CD4-positive, alpha-beta T cell treated with Interleukin-15 for 4 hours (primary cell): ENCODE data around the gene TAF7.
"Not testable (repeated sequence)": the region's sequence is repeated elsewhere in the genome, so short reads cannot be mapped to it uniquely, and the experiment has no call there.

Source experiments
- DNase-seq: peaks from one replicate; pipeline ENCODE4 v3.0.0-alpha.2; 2020; ENCODE audit warnings: low spot score

The TAF7 gene

GRCh38 chr5:141320225-141321169 is at the start of gene TAF7:
Gene TAF7 (minus strand): TSS chr5:141320784. CDS start chr5:141320044, 740 bp downstream.
- peak; percentile 93 for DNase-seq

- no peak for DNase-seq
These were observed 45.7 kb upstream of the TAF7 start for GRCh38 chr5:141366016-141366896.

- DNase-seq = no peak
These were observed 43.5 kb upstream of the TAF7 start, which contains the start of gene PCDHGA5 for GRCh38 chr5:141363952-141364660. Gene PCDHGA5 (plus strand): TSS chr5:141364162. CDS start chr5:141364331, 169 bp downstream.

- no peak for DNase-seq
These were observed 42.1 kb upstream of the TAF7 start for GRCh38 chr5:141362719-141363118.

- DNase-seq = no peak
These were observed 40.1 kb upstream of the TAF7 start for GRCh38 chr5:141360685-141361084.

GRCh38 chr5:141359790-141360426 is 39.3 kb upstream of the TAF7 start, which contains the start of gene PCDHGB2:
Gene PCDHGB2 (plus strand): TSS chr5:141359994. CDS start chr5:141360136, 142 bp downstream.
- peak; percentile 13 for DNase-seq

- DNase-seq = no peak
These were observed 36.4 kb upstream of the TAF7 start for GRCh38 chr5:141356950-141357349.

- no peak for DNase-seq
These were observed 35.5 kb upstream of the TAF7 start for GRCh38 chr5:141356133-141356532.

GRCh38 chr5:141355641-141356040 is 35.1 kb upstream of the TAF7 start:
- DNase-seq = no peak

- DNase-seq = peak; percentile 1
These were observed 34.4 kb upstream of the TAF7 start, which contains the start of gene PCDHGA4 for GRCh38 chr5:141354900-141355469. Gene PCDHGA4 (plus strand): TSS chr5:141355021. CDS start chr5:141355108, 87 bp downstream.

- no peak for DNase-seq
These were observed 31.0 kb upstream of the TAF7 start for GRCh38 chr5:141351591-141351990.

GRCh38 chr5:141349917-141350619 is 29.5 kb upstream of the TAF7 start, which contains the start of gene PCDHGB1:
Gene PCDHGB1 (plus strand): TSS chr5:141350099. CDS start chr5:141350261, 162 bp downstream.
- peak; percentile 31 for DNase-seq

GRCh38 chr5:141346017-141346416 is 25.4 kb upstream of the TAF7 start:
- DNase-seq = not testable (repeated sequence)

GRCh38 chr5:141345327-141345726 is 24.7 kb upstream of the TAF7 start:
- no peak for DNase-seq

GRCh38 chr5:141343953-141344463 is 23.4 kb upstream of the TAF7 start:
- DNase-seq = no peak

- DNase-seq = no peak
These were observed 22.8 kb upstream of the TAF7 start, which contains the start of gene PCDHGA3 for GRCh38 chr5:141343242-141343952. Gene PCDHGA3 (plus strand): TSS chr5:141343829. CDS start chr5:141344034, 205 bp downstream.

GRCh38 chr5:141342773-141343172 is 22.2 kb upstream of the TAF7 start:
- no peak for DNase-seq

GRCh38 chr5:141340781-141341354 is 20.3 kb upstream of the TAF7 start:
- not testable (repeated sequence) for DNase-seq
